ENCODE data around the gene SRPX2.

DNA sequence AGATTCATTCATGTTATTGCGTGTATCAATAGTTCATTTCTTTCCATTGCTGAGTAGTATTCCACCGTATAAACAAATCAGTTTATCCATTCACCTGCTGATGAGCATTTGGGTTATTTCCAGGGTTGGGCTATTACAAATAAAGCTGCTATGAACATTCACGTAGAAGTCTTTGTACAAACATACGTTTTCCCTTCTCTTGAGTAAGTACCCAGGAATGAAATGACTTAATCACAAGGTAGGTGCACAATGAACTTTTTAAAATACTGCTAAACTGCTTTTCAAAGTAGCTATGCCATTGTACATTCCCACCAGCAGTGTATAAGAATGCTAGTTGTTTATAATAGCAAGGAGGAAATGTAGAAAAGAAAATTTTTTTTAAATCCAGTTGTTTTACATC lies 52.0 kb downstream of the SRPX2 start:
- TF ChIP-seq SREBF1 (IDR thresholded peaks at IDR 0.05; ENCODE audit: borderline replicate concordance, low read depth, low read length), result no peak
- TF ChIP-seq, protein P1, sequence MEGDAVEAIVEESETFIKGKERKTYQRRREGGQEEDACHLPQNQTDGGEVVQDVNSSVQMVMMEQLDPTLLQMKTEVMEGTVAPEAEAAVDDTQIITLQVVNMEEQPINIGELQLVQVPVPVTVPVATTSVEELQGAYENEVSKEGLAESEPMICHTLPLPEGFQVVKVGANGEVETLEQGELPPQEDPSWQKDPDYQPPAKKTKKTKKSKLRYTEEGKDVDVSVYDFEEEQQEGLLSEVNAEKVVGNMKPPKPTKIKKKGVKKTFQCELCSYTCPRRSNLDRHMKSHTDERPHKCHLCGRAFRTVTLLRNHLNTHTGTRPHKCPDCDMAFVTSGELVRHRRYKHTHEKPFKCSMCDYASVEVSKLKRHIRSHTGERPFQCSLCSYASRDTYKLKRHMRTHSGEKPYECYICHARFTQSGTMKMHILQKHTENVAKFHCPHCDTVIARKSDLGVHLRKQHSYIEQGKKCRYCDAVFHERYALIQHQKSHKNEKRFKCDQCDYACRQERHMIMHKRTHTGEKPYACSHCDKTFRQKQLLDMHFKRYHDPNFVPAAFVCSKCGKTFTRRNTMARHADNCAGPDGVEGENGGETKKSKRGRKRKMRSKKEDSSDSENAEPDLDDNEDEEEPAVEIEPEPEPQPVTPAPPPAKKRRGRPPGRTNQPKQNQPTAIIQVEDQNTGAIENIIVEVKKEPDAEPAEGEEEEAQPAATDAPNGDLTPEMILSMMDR (IDR thresholded peaks at IDR 0.05 in 2 of 3, conservative IDR thresholded peaks at IDR 0.05 in 1 of 3; ENCODE audit: insufficient read depth in 2 of 3, low read depth in 1 of 3, low read length in 3 of 3), result no peak
- TF ChIP-seq MTA3 (IDR thresholded peaks at IDR 0.05; ENCODE audit: borderline replicate concordance), result no peak
- no peak for TF ChIP-seq CBX5 (IDR thresholded peaks at IDR 0.05; ENCODE audit: borderline replicate concordance, low read depth)
- TF ChIP-seq, protein P2, sequence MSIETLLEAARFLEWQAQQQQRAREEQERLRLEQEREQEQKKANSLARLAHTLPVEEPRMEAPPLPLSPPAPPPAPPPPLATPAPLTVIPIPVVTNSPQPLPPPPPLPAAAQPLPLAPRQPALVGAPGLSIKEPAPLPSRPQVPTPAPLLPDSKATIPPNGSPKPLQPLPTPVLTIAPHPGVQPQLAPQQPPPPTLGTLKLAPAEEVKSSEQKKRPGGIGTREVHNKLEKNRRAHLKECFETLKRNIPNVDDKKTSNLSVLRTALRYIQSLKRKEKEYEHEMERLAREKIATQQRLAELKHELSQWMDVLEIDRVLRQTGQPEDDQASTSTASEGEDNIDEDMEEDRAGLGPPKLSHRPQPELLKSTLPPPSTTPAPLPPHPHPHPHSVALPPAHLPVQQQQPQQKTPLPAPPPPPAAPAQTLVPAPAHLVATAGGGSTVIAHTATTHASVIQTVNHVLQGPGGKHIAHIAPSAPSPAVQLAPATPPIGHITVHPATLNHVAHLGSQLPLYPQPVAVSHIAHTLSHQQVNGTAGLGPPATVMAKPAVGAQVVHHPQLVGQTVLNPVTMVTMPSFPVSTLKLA (conservative IDR thresholded peaks at IDR 0.05), result no peak
- TF ChIP-seq ZNF584 (CRISPR knock-in tag; IDR thresholded peaks at IDR 0.05; ENCODE audit: low read depth), result no peak
- no peak for TF ChIP-seq POLR2A (conservative IDR thresholded peaks at IDR 0.05)
- no peak for TF ChIP-seq SMARCE1 (IDR thresholded peaks at IDR 0.05)
- TF ChIP-seq CREM (IDR thresholded peaks at IDR 0.05; ENCODE audit: low read depth), result no peak
- TF ChIP-seq U2AF2 (optimal IDR thresholded peaks at IDR 0.05; ENCODE audit: low read depth, low read length), result no peak
- TF ChIP-seq ZNF431 (CRISPR knock-in tag; IDR thresholded peaks at IDR 0.05), result no peak
- no peak for TF ChIP-seq HNRNPK (IDR thresholded peaks at IDR 0.05; ENCODE audit: low read depth, low read length, poor library complexity, severe bottlenecking)
- no peak for TF ChIP-seq ZC3H11A (IDR thresholded peaks at IDR 0.05; ENCODE audit: low read depth, low read length)
